ENCODE results near the gene TBX6. TPM values are rescaled to one million over a fixed set of nuclear protein-coding genes. Genes with fewer than 3 reads are reported as not detected.

Gene TBX6
- total and polyA plus RNA-seq, 2 of the 4 experiments (the other 2 are of a cell fraction), result 0.10 TPM; not detected in 1

DNA sequence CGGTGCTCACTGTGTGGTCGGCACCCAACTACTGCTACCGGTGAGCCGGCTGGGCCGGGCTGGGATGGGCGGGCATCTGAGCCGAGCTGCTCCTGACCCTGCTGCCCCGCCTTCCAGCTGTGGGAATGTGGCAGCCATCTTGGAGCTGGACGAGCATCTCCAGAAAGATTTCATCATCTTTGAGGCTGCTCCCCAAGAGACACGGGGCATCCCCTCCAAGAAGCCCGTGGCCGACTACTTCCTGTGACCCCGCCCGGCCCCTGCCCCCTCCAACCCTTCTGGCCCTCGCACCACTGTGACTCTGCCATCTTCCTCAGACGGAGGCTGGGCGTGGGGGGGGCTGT is 6.9 kb downstream of the TBX6 start:
- 76% methylated on average over 13 of the region's 17 CpGs; no CpG with 5 or more reads in 1 of the 2 experiments for WGBS, 2 experiments (ENCODE audit: extremely low coverage in 2 of 2, insufficient read length in 1 of 2)
- intact Hi-C loops (cut with micrococcal nuclease), result no loop called here

More for the DNA sequence above, 6.9 kb downstream of the TBX6 start:
- no peak overlapping the region for H4K5ac ChIP-seq (ENCODE audit: low read depth, low read length)
- H4K91ac ChIP-seq (ENCODE audit: insufficient read depth, low read depth, low read length), result no peak overlapping the region
- no peaks in the 10 kb centered on the region for H3K27me3 ChIP-seq (ENCODE audit: control insufficient read depth, insufficient read depth, low read length)
- ATAC-seq (ENCODE audit: low read depth) (no peak), DNase-seq (no peak)
- no peak overlapping the region for H2BK120ac ChIP-seq (ENCODE audit: low read depth, low read length)
- H2AK9ac ChIP-seq (replicated peaks; ENCODE audit: low read depth, low read length, poor library complexity), result no peak overlapping the region
- H2BK5ac ChIP-seq (ENCODE audit: low read depth, low read length, poor library complexity, severe bottlenecking), result no peak overlapping the region
- no peak overlapping the region for H3K4me2 ChIP-seq (ENCODE audit: low read depth, low read length)
- H3K4ac ChIP-seq (ENCODE audit: low read depth, low read length), result no peak overlapping the region
- H4K20me1 ChIP-seq (ENCODE audit: insufficient read depth, low read length), result peaks cover 22% of the 10 kb centered on the region
- H3K79me1 ChIP-seq (ENCODE audit: low read depth in 1 of 2, low read length in 2 of 2), result peaks cover 19 to 29% of the 10 kb centered on the region in 2 experiments
- H2AFZ ChIP-seq (replicated peaks; ENCODE audit: low read length, poor library complexity), result no peak overlapping the region
- no peak overlapping the region for H3K4me3 ChIP-seq (ENCODE audit: insufficient read depth, low read depth, low read length)
- H3K27ac ChIP-seq (ENCODE audit: insufficient read depth, low read length), result no peak overlapping the region
- H3K18ac ChIP-seq (ENCODE audit: low read depth, low read length), result no peak overlapping the region
- ChIA-PET POLR2A (ENCODE audit: unreplicated experiment) (interaction anchor here (0.7 kb wide), 1 partner anchor 1428 kb away, joined by 4 read pairs; no protein-coding TSS in a partner anchor), CTCF (no interaction called here)
- H3K23ac ChIP-seq (ENCODE audit: low read depth, low read length), result no peak overlapping the region
- dilution Hi-C loops (cut with HindIII; ENCODE audit: low sequenced_read_pairs, unreplicated experiment), result no loop called here
- no peaks in the 10 kb centered on the region for H3K9me3 ChIP-seq (ENCODE audit: control insufficient read depth, insufficient read depth, low read length)
- H2BK20ac ChIP-seq (ENCODE audit: low read depth, low read length), result no peak overlapping the region
- TSS peak; percentile 70 for BruUV-seq (replicated peaks)
- no peak overlapping the region for H2AK5ac ChIP-seq (ENCODE audit: low read depth, low read length)
- peaks cover 53% of the 10 kb centered on the region for H3K36me3 ChIP-seq (ENCODE audit: control insufficient read depth, insufficient read depth, low read length)
- H4K8ac ChIP-seq (ENCODE audit: low read depth in 2 of 2, low read length in 2 of 2), result no peak overlapping the region
- no peak overlapping the region for H3K56ac ChIP-seq (ENCODE audit: extremely low read depth, insufficient read depth, low read length)
- no peak overlapping the region for H3K14ac ChIP-seq (replicated peaks; ENCODE audit: low read depth, low read length)
- TF ChIP-seq RFX5 (IDR thresholded peaks at IDR 0.05; ENCODE audit: low read depth, low read length) (no peak), NFE2L2 (IDR thresholded peaks at IDR 0.05; ENCODE audit: low read depth, low read length) (no peak), FOS (IDR thresholded peaks at IDR 0.05; ENCODE audit: low read depth, low read length) (no peak), RAD21 (IDR thresholded peaks at IDR 0.05; ENCODE audit: low read length) (no peak), POLR2A (IDR thresholded peaks at IDR 0.05; ENCODE audit: low read depth, low read length) (no peak), MXI1 (IDR thresholded peaks at IDR 0.05; ENCODE audit: borderline replicate concordance, low read depth, low read length) (no peak)
- H3K4me1 ChIP-seq (ENCODE audit: control insufficient read depth, insufficient read depth, low read length), result no peaks in the 10 kb centered on the region
- H2BK15ac ChIP-seq (ENCODE audit: low read depth, low read length), result no peak overlapping the region
- no peak overlapping the region for H3K9ac ChIP-seq (ENCODE audit: low read depth, low read length)
- in situ Hi-C loops (cut with MboI; ENCODE audit: low sequenced_read_pairs), result no loop called here
- no peaks in the 10 kb centered on the region for H3K9me1 ChIP-seq (ENCODE audit: insufficient read depth, low read length)
